ENCODE data around the gene SPATA31C1.

- no peak for TF ChIP-seq CTCF (IDR thresholded peaks at IDR 0.05)
- TF ChIP-seq POLR2A (IDR thresholded peaks at IDR 0.05; ENCODE audit: low read depth): no peak
Observed at GRCh38 chr9:87873607-87874303, 44.0 kb upstream of the SPATA31C1 start.

All from esophagus muscularis mucosa (tissue), 3 donors.